Endodermal cell (in vitro differentiated cells): ENCODE results near the gene MAN1A2. TPM values are rescaled to one million over a fixed set of nuclear protein-coding genes. Genes with fewer than 3 reads are reported as not detected.
"Not testable (repeated sequence)": the region's sequence is repeated elsewhere in the genome, so short reads cannot be mapped to it uniquely, and the experiment has no call there.

Experiments
- DNase-seq: peaks from one replicate; pipeline ENCODE4 v3.0.0-alpha.2; 2017
- H3K27ac ChIP-seq: 2 replicates; pipeline ENCODE4 v1.5.1; 2013; ENCODE audit warnings: mild to moderate bottlenecking, low read depth, low read length, moderate library complexity
- H3K27me3 ChIP-seq: 2 replicates; pipeline ENCODE4 v1.6.1; 2013; ENCODE audit warnings: mild to moderate bottlenecking, low read length, moderate library complexity; ENCODE audit not compliant: insufficient read depth, control insufficient read depth, poor library complexity, severe bottlenecking
- H3K36me3 ChIP-seq: 2 replicates; pipeline ENCODE4 v1.7.0; 2013; ENCODE audit warnings: mild to moderate bottlenecking, low read length, moderate library complexity; ENCODE audit not compliant: control insufficient read depth, insufficient read depth
- H3K4me1 ChIP-seq: one replicate; pipeline ENCODE4 v1.7.0; 2013; ENCODE audit warnings: low read length; ENCODE audit not compliant: control insufficient read depth, insufficient read depth
- H3K4me3 ChIP-seq: 2 replicates; pipeline ENCODE4 v1.5.1; 2013; ENCODE audit warnings: mild to moderate bottlenecking, low read length, moderate library complexity
- H3K9ac ChIP-seq: 2 replicates; pipeline ENCODE4 v1.6.1; 2013; ENCODE audit warnings: mild to moderate bottlenecking, low read length, moderate library complexity; ENCODE audit not compliant: poor library complexity, severe bottlenecking; ENCODE audit errors: extremely low read depth
- H3K9me3 ChIP-seq: 2 replicates; pipeline ENCODE4 v1.6.1; 2013; ENCODE audit warnings: mild to moderate bottlenecking, low read length, moderate library complexity; ENCODE audit not compliant: control insufficient read depth
- H3K27ac Mint-ChIP-seq: 2 replicates; pipeline ENCODE4 v1.8.0; 2020; ENCODE audit warnings: mixed read lengths
- H3K27me3 Mint-ChIP-seq: 2 replicates; pipeline ENCODE4 v1.8.0; 2021; ENCODE audit warnings: mild to moderate bottlenecking, mixed read lengths; ENCODE audit not compliant: insufficient read depth
- H3K36me3 Mint-ChIP-seq: 2 replicates; pipeline ENCODE4 v1.8.0; 2020; ENCODE audit warnings: low read depth, mixed read lengths
- H3K4me1 Mint-ChIP-seq: 2 replicates; pipeline ENCODE4 v1.8.0; 2020; ENCODE audit warnings: mixed read lengths
- H3K4me3 Mint-ChIP-seq: 2 replicates; pipeline ENCODE4 v1.8.0; 2020; ENCODE audit warnings: mild to moderate bottlenecking, moderate library complexity, mixed read lengths
- H3K9me3 Mint-ChIP-seq: 2 replicates; pipeline ENCODE4 v1.8.0; 2020; ENCODE audit warnings: mild to moderate bottlenecking, mixed read lengths
- WGBS, 2 experiments: methylation state at CpG; one replicate each; pipeline versions ENCODE4 v1.1.5 to v1.1.7; 2013; ENCODE audit warnings: missing lambda C conversion rate in 2 of 2, mixed read lengths in 1 of 2; ENCODE audit not compliant: insufficient coverage in 1 of 2, insufficient read length in 1 of 2; 5-methylcytosine and 5-hydroxymethylcytosine counted together
- total RNA-seq, 2 donors: library from RNA; stranded (reverse); fragmentation: NEBNext Ultra II Directional in 1 of 2; extraction: Animal tissue kit (Norgen Biotek cat#: 25700) in 1 of 2; gene quantifications; 2 replicates in 1 of 2; 3 replicates in 1 of 2; pipeline ENCODE4 v1.2.1, GENCODE V29; 2021
- TF ChIP-seq, protein P1 (sequence below): fragments of 200-600 bp; sonication (generic); conservative IDR thresholded peaks from 2 replicates; pipeline ENCODE4 v1.5.0; 2021; ENCODE audit warnings: antibody characterized with exemption, mild to moderate bottlenecking

The MAN1A2 gene
- total RNA-seq, 2 donors from 2014 or later = 33.3 to 40.9 TPM

DNA sequence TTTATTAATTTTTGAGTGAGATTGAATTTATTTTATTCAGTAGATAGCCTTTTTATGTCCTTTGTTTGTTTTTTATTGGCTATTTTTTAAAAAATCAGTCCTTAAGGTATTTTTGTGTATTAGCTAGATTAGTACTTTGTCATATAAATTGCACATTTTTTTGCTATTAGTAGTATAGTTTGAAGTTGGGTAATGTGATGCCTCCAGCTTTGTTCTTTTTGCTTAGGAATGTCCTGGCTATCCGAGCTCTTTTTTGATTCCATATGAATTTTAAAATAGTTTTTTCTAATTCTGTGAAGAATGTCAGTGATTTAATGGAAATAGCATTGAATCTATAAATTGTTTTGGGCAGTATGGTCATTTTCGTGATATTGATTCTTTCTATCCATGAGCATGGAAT, 80.4 kb downstream of the MAN1A2 start:
- no peak overlapping the region for H3K4me3 ChIP-seq
- Mint-ChIP-seq H3K9me3 (peaks cover 22% of the 10 kb centered on the region), H3K4me1 (no peaks in the 10 kb centered on the region), H3K27ac (no peak overlapping the region), H3K4me3 (no peak overlapping the region), H3K27me3 (no peaks in the 10 kb centered on the region), H3K36me3 (peaks cover 55% of the 10 kb centered on the region)
- H3K4me1 ChIP-seq = no peaks in the 10 kb centered on the region
- no peaks in the 10 kb centered on the region for H3K27me3 ChIP-seq
- WGBS, 2 experiments = 92 to 94% methylated on average over 2 of the region's 2 CpGs
- H3K36me3 ChIP-seq = peaks cover 17% of the 10 kb centered on the region
- DNase-seq = no peak
- TF ChIP-seq, protein P1, sequence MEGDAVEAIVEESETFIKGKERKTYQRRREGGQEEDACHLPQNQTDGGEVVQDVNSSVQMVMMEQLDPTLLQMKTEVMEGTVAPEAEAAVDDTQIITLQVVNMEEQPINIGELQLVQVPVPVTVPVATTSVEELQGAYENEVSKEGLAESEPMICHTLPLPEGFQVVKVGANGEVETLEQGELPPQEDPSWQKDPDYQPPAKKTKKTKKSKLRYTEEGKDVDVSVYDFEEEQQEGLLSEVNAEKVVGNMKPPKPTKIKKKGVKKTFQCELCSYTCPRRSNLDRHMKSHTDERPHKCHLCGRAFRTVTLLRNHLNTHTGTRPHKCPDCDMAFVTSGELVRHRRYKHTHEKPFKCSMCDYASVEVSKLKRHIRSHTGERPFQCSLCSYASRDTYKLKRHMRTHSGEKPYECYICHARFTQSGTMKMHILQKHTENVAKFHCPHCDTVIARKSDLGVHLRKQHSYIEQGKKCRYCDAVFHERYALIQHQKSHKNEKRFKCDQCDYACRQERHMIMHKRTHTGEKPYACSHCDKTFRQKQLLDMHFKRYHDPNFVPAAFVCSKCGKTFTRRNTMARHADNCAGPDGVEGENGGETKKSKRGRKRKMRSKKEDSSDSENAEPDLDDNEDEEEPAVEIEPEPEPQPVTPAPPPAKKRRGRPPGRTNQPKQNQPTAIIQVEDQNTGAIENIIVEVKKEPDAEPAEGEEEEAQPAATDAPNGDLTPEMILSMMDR = no peak
- H3K27ac ChIP-seq = no peak overlapping the region
- peaks cover 22% of the 10 kb centered on the region for H3K9me3 ChIP-seq
- H3K9ac ChIP-seq = no peak overlapping the region

DNA sequence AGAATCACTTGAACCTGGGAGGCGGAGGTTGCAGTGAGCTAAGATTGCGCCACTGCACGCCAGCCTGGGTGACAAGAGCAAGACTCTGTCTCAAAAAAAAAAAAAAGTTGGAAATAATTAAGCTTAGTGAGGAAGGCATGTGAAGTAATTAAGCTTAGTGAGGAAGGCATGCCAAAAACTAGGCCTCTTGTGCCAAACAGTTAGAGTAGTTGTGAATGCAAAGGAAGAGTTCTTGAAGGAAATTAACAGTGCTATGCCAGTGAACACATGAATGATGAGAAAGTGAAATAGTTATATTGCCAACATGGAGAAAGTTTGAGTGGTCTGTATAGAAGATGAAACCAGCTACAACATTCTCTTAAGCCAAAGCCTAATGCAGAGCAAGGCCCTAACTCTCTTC, 85.0 kb downstream of the MAN1A2 start:
- H3K4me1 ChIP-seq = no peaks in the 10 kb centered on the region
- Mint-ChIP-seq H3K36me3 (peaks cover 52% of the 10 kb centered on the region), H3K9me3 (peaks cover 19% of the 10 kb centered on the region), H3K4me3 (no peak overlapping the region), H3K27ac (no peak overlapping the region), H3K4me1 (no peaks in the 10 kb centered on the region), H3K27me3 (no peaks in the 10 kb centered on the region)
- H3K4me3 ChIP-seq = no peak overlapping the region
- H3K36me3 ChIP-seq = peaks cover 17% of the 10 kb centered on the region
- peaks cover 15% of the 10 kb centered on the region for H3K9me3 ChIP-seq
- H3K27me3 ChIP-seq = no peaks in the 10 kb centered on the region
- 90 to 97% methylated on average over 3 of the region's 3 CpGs for whole genome bisulfite sequencing, 2 experiments
- TF ChIP-seq, protein P1 = no peak
- no peak for DNase-seq
- no peak overlapping the region for H3K27ac ChIP-seq
- no peak overlapping the region for H3K9ac ChIP-seq

GRCh38 chr1:117453958-117454357, 86.7 kb downstream of the MAN1A2 start:
- Mint-ChIP-seq H3K27me3 (no peaks in the 10 kb centered on the region), H3K27ac (no peak overlapping the region), H3K9me3 (peaks cover 19% of the 10 kb centered on the region), H3K4me3 (no peak overlapping the region), H3K4me1 (no peaks in the 10 kb centered on the region), H3K36me3 (peaks cover 39% of the 10 kb centered on the region)
- no peak overlapping the region for H3K27ac ChIP-seq
- TF ChIP-seq, protein P1 = no peak
- no peak overlapping the region for H3K4me3 ChIP-seq
- peaks cover 17% of the 10 kb centered on the region for H3K36me3 ChIP-seq
- 92% methylated on average over 2 of the region's 2 CpGs; no CpG with 5 or more reads in 1 of the 2 experiments for WGBS, 2 experiments
- H3K9ac ChIP-seq = no peak overlapping the region
- H3K4me1 ChIP-seq = no peaks in the 10 kb centered on the region
- no peaks in the 10 kb centered on the region for H3K27me3 ChIP-seq
- H3K9me3 ChIP-seq = peaks cover 15% of the 10 kb centered on the region
- no peak for DNase-seq

- not testable (repeated sequence) for H3K4me3 Mint-ChIP-seq, H3K9ac ChIP-seq, DNase-seq, H3K4me1 ChIP-seq, H3K9me3 Mint-ChIP-seq, H3K9me3 ChIP-seq, H3K27me3 Mint-ChIP-seq, H3K4me1 Mint-ChIP-seq, H3K36me3 ChIP-seq, H3K27me3 ChIP-seq, H3K4me3 ChIP-seq, H3K27ac Mint-ChIP-seq, H3K27ac ChIP-seq, H3K36me3 Mint-ChIP-seq
- 98 to 100% methylated on average over 1 to 8 of the region's 8 CpGs for WGBS, 2 experiments
These were observed 91.2 kb downstream of the MAN1A2 start for GRCh38 chr1:117458410-117458809.
